ENCODE data around the gene NRBF2. TPM values are rescaled to one million over a fixed set of nuclear protein-coding genes. Genes with fewer than 3 reads are reported as not detected.
A peak's percentile ranks its signal among the peaks of the same experiment; 100 is the strongest.

The NRBF2 gene
- polyA plus RNA-seq, 1 experiment, result 20.7 TPM

DNA sequence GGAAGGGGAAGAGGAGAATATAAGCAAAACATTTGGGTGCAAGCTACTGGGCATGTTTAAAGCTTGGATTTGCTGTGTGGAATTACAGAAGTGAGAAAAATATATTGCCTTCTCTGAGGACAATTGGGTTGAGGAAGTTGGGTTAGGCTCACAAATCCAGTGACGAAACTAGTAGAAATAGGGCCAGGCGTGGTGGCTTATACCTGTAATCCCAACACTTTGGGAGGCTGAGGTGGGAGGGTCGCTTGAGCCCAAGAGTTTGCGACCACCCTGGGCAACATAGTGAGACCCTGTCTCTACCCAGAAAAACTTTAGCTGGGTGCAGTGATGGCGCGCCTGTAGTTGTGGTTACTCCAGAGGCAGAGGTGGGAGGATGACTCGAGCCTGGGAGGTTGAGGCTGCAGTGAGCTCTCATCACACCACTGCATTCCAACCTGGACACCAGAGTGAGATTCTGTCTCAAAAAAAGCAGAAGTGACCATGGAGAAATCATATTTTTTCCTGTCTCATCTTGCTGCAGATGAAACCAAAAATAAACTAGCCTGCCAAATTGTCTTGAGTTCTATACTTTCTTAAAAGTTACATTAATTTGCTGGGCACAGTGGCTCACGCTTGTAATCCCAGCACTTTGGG lies 22.4 kb downstream of the NRBF2 start:
- CTCF ChIA-PET, result interaction anchor here (0.7 to 5.4 kb wide), 4 partner anchors 13 to 142 kb away, joined by 3 to 42 read pairs (median 14); no protein-coding TSS in a partner anchor
- H3K27me3 ChIP-seq (ENCODE audit: control insufficient read depth, insufficient read depth, low read length), result no peaks in the 10 kb centered on the region
- no peak overlapping the region for H3K4me3 ChIP-seq (ENCODE audit: low read depth, low read length)
- TF ChIP-seq, protein P1, sequence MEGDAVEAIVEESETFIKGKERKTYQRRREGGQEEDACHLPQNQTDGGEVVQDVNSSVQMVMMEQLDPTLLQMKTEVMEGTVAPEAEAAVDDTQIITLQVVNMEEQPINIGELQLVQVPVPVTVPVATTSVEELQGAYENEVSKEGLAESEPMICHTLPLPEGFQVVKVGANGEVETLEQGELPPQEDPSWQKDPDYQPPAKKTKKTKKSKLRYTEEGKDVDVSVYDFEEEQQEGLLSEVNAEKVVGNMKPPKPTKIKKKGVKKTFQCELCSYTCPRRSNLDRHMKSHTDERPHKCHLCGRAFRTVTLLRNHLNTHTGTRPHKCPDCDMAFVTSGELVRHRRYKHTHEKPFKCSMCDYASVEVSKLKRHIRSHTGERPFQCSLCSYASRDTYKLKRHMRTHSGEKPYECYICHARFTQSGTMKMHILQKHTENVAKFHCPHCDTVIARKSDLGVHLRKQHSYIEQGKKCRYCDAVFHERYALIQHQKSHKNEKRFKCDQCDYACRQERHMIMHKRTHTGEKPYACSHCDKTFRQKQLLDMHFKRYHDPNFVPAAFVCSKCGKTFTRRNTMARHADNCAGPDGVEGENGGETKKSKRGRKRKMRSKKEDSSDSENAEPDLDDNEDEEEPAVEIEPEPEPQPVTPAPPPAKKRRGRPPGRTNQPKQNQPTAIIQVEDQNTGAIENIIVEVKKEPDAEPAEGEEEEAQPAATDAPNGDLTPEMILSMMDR (IDR thresholded peaks at IDR 0.05; ENCODE audit: insufficient read depth, low read depth, low read length), result no peak
- peaks cover 7% of the 10 kb centered on the region for H3K36me3 ChIP-seq (ENCODE audit: control insufficient read depth, insufficient read depth, low read length)
- DNase-seq (ENCODE audit: low read depth), result no peak
- POLR2A ChIA-PET, result no interaction called here

DNA sequence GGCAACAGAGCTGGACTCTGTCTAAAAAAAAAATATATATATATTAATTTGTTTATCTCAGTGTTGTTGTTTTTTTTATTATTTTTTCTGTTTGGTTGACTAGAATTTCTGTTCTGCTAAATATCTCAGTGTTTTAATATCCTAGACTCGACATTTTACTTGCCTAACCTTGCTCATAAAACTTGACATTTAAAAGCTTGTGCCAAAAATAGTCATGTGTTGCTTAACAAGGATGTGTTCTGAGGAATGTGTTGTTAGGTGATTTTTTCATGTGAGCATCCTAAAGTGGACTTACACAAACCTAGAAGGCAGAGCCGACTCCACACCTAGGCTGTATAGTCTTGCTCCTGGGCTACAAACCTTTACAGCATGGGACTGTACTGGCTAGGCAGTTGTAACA lies 23.1 kb downstream of the NRBF2 start:
- Histone ChIP-seq H3K27me3 (ENCODE audit: control insufficient read depth, insufficient read depth, low read length) (no peaks in the 10 kb centered on the region), H3K4me3 (ENCODE audit: low read depth, low read length) (no peak overlapping the region), H3K36me3 (ENCODE audit: control insufficient read depth, insufficient read depth, low read length) (peaks cover 5% of the 10 kb centered on the region)
- DNase-seq (ENCODE audit: low read depth), result no peak
- ChIA-PET CTCF (interaction anchor here (0.7 to 5.4 kb wide), 9 partner anchors 12 to 562 kb away, joined by 3 to 42 read pairs (median 4); no protein-coding TSS in a partner anchor), POLR2A (no interaction called here)
- TF ChIP-seq, protein P1 (IDR thresholded peaks at IDR 0.05; ENCODE audit: insufficient read depth, low read depth, low read length), result no peak

DNA sequence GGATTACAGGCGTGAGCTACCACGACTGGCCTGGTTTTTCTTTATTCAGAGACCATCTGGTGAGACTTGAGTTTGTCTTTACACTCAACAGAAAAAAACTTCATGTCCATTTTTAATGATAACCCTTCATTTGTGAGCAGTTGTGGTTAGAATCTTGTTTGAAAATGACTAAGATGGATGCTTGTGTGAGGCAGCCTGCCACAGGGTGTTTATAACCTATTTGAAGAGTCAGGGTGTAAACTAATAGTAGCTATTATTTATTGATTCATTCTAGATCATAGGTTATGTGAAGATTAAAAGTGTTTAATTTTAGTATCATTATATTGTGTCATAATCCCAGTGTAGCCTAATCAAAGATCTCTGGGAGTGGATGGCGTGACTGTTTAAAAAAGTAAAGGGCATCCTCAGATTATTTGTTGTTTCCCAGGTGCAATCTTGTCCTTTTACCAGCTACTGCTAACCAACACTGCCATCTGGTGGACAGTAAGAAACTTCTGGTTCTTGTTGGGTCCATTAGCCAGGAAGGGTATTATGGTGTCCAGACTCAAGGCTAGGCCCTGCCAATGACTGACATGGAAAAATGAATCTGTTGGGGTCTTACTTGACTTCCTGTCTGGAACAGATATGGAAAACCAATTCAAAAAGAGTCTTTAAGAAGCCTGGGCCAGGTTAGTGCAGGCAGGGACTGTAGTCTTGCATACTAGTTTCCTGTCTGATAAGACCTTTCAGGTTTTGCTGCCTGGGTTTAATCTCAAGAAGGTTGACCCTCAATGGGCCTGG lies 24.9 kb downstream of the NRBF2 start:
- H3K4me3 ChIP-seq (ENCODE audit: low read depth, low read length), result no peak overlapping the region
- POLR2A ChIA-PET, result no interaction called here
- peaks cover 2% of the 10 kb centered on the region; the same call in 1 of the 2 replicates for H3K36me3 ChIP-seq (ENCODE audit: control insufficient read depth, insufficient read depth, low read length)
- peak; percentile 41 for DNase-seq (ENCODE audit: low read depth)
- no peaks in the 10 kb centered on the region for H3K27me3 ChIP-seq (ENCODE audit: control insufficient read depth, insufficient read depth, low read length)
- CTCF ChIA-PET, result interaction anchor here (0.6 to 5.4 kb wide), 37 partner anchors 9 to 718 kb away, joined by 3 to 42 read pairs (median 4); partner anchors contain the start of gene EGR2
- TF ChIP-seq, protein P1 (IDR thresholded peaks at IDR 0.05; ENCODE audit: insufficient read depth, low read depth, low read length), result peak; percentile 70

DNA sequence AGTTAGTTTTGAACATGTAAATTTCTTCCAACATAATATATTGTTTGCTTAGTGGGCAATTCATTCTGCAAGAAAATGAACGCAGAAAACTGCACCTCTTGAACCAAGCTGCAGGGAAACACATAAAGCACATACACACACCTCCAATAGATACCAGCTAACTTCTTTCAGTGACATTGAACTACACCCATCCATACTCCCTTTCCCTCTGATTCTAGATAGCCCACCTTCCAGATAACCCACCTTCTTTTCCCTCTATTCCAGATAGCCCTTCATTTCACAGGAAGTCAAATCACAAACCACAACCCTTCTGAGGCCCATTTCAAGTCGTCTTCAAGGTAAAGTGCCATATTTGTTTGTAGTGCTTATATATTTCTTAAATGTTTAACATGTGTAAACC lies 28.5 kb downstream of the NRBF2 start:
- TF ChIP-seq, protein P1 (IDR thresholded peaks at IDR 0.05; ENCODE audit: insufficient read depth, low read depth, low read length), result no peak

DNA sequence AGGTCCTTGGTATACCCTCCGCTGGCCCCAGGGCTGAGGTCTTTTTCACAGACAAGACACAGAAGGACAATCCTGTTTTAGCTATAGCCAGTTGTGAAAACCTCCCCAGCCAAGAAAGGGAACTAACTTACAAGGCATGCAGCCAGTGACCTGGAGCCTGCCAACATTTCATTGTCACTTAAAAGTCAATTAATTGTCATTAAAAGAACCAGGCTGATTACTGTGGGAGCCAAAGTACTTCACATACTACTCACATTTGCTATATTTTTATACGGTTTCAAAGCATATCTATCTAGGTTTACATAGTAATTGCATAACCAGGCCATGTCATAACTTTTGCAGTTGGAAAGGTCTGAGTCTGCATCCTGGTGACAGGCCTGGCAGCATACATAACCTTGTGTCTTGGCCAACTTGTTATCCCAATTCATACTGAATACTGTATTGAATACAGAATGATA lies 31.1 kb downstream of the NRBF2 start:
- H3K27me3 ChIP-seq (ENCODE audit: control insufficient read depth, insufficient read depth, low read length), result no peaks in the 10 kb centered on the region
- H3K4me3 ChIP-seq (ENCODE audit: low read depth, low read length), result no peak overlapping the region
- ChIA-PET POLR2A (no interaction called here), CTCF (interaction anchor here (5.6 to 10.8 kb wide), 2 partner anchors 466 to 555 kb away, joined by 49 to 148 read pairs; no protein-coding TSS in a partner anchor)
- TF ChIP-seq, protein P1 (IDR thresholded peaks at IDR 0.05; ENCODE audit: insufficient read depth, low read depth, low read length), result no peak
- no peak for DNase-seq (ENCODE audit: low read depth)
- H3K36me3 ChIP-seq (ENCODE audit: control insufficient read depth, insufficient read depth, low read length), result no peaks in the 10 kb centered on the region

More for the DNA sequence above, 28.5 kb downstream of the NRBF2 start:
- CTCF ChIA-PET, result interaction anchor here (0.7 to 2.2 kb wide), 4 partner anchors 344 to 568 kb away, joined by 3 to 10 read pairs (median 4); no protein-coding TSS in a partner anchor
- no peaks in the 10 kb centered on the region for H3K27me3 ChIP-seq (ENCODE audit: control insufficient read depth, insufficient read depth, low read length)
- POLR2A ChIA-PET, result no interaction called here
- H3K36me3 ChIP-seq (ENCODE audit: control insufficient read depth, insufficient read depth, low read length), result no peaks in the 10 kb centered on the region
- H3K4me3 ChIP-seq (ENCODE audit: low read depth, low read length), result no peak overlapping the region
- no peak for DNase-seq (ENCODE audit: low read depth)

All from BJ (cell line).